Kidney epithelial cell (primary cell): Measurements from ENCODE around the gene FOXF1. TPM values are rescaled to one million over a fixed set of nuclear protein-coding genes. Genes with fewer than 3 reads are reported as not detected.

Experiments
- DNase-seq: peaks from one replicate; pipeline ENCODE4 v3.0.0-alpha.2; 2010; ENCODE audit warnings: low read depth
- H3K27me3 ChIP-seq: 2 replicates; pipeline ENCODE4 v1.6.0; 2011; ENCODE audit warnings: low read length; ENCODE audit not compliant: control insufficient read depth, insufficient read depth
- H3K36me3 ChIP-seq: 2 replicates; pipeline ENCODE4 v1.5.1; 2011; ENCODE audit warnings: low read length; ENCODE audit not compliant: control insufficient read depth, insufficient read depth
- H3K4me3 ChIP-seq: 2 replicates; pipeline ENCODE4 v1.5.1; 2011; ENCODE audit warnings: low read depth, mild to moderate bottlenecking, control low read depth, low read length
- CTCF ChIP-seq: IDR thresholded peaks from 2 replicates; pipeline ENCODE4 v1.5.1; 2011; ENCODE audit warnings: mild to moderate bottlenecking, moderate library complexity, low read length, control low read depth, inconsistent platforms; ENCODE audit not compliant: insufficient read depth, poor library complexity, severe bottlenecking
- total RNA-seq: library from RNA; depleted of rRNA; stranded (reverse); fragments of >200 nt; gene quantifications from 2 replicates; pipeline ENCODE4 v1.2.3, GENCODE V29; 2015

FOXF1 gene
- total RNA-seq, 1 donor from 2014 or later = not detected

GRCh38 chr16:86547286-86547685, 37.0 kb downstream of the FOXF1 start:
- no peak for TF ChIP-seq CTCF
- no peak overlapping the region for H3K4me3 ChIP-seq
- H3K27me3 ChIP-seq = no peaks in the 10 kb centered on the region
- no peaks in the 10 kb centered on the region for H3K36me3 ChIP-seq
- no peak for DNase-seq

GRCh38 chr16:86549076-86549892, 39.0 kb downstream of the FOXF1 start:
- H3K27me3 ChIP-seq = no peaks in the 10 kb centered on the region
- no peak overlapping the region for H3K4me3 ChIP-seq
- no peak for DNase-seq
- H3K36me3 ChIP-seq = no peaks in the 10 kb centered on the region
- TF ChIP-seq CTCF = no peak

GRCh38 chr16:86549893-86550190, 39.5 kb downstream of the FOXF1 start:
- DNase-seq = no peak
- H3K27me3 ChIP-seq = no peaks in the 10 kb centered on the region
- no peaks in the 10 kb centered on the region for H3K36me3 ChIP-seq
- no peak for TF ChIP-seq CTCF
- H3K4me3 ChIP-seq = no peak overlapping the region

- Histone ChIP-seq H3K4me3 (no peak overlapping the region), H3K27me3 (no peaks in the 10 kb centered on the region), H3K36me3 (no peaks in the 10 kb centered on the region)
- no peak for DNase-seq
- TF ChIP-seq CTCF = no peak
Measured at GRCh38 chr16:86550281-86550680, 40.0 kb downstream of the FOXF1 start.

GRCh38 chr16:86553356-86553755, 43.0 kb downstream of the FOXF1 start:
- no peaks in the 10 kb centered on the region for H3K36me3 ChIP-seq
- no peak for TF ChIP-seq CTCF
- H3K27me3 ChIP-seq = no peaks in the 10 kb centered on the region
- H3K4me3 ChIP-seq = no peak overlapping the region
- no peak for DNase-seq

GRCh38 chr16:86554599-86554916, 44.2 kb downstream of the FOXF1 start:
- Histone ChIP-seq H3K36me3 (no peaks in the 10 kb centered on the region), H3K27me3 (no peaks in the 10 kb centered on the region), H3K4me3 (peak overlapping the region; percentile 88)
- DNase-seq = no peak
- no peak for TF ChIP-seq CTCF
